SK-N-SH (cell line): Measurements from ENCODE around the gene MC2R. TPM values are rescaled to one million over a fixed set of nuclear protein-coding genes. Genes with fewer than 3 reads are reported as not detected.

Experiments
- CTCF ChIA-PET: fragments of 300-600, 350-600 bp; formaldehyde crosslinking; extraction: SDS; loops from one replicate; lab custom pipeline; 2021; lab: Yijun Ruan, JAX
- POLR2A ChIA-PET: fragments of 350-600 bp; sonication (Branson Sonifier 250); formaldehyde crosslinking; extraction: SDS; loops from one replicate; lab custom pipeline; 2020; ENCODE audit warnings: antibody characterized with exemption, inconsistent platforms; lab: Yijun Ruan, JAX
- DNase-seq: peaks from one replicate; pipeline ENCODE4 v3.0.0; 2012
- H2AFZ ChIP-seq: fragments of 200-600 bp; sonication (generic); 2 replicates; pipeline ENCODE4 v1.8.1; 2016; ENCODE audit warnings: antibody characterized with exemption, mild to moderate bottlenecking, low read depth
- H3F3A ChIP-seq: fragments of 200-600 bp; sonication (generic); replicated peaks from 2 replicates; pipeline ENCODE3; 2016; ENCODE audit warnings: antibody characterized with exemption, mild to moderate bottlenecking; ENCODE audit not compliant: insufficient read depth
- H3K27ac ChIP-seq, 2 experiments: fragments of 200-500 bp in 1 of 2; fragments of 200-600 bp in 1 of 2; sonication (Bioruptor generic) in 1 of 2; sonication (generic), shearing (Covaris generic) in 1 of 2; 2 replicates each; pipeline versions ENCODE4 v1.5.1 to v1.6.1; 2014 to 2016; ENCODE audit warnings: low read depth in 2 of 2, inconsistent platforms in 1 of 2, low read length in 1 of 2, mild to moderate bottlenecking in 1 of 2, mixed read lengths in 1 of 2
- H3K27me3 ChIP-seq: fragments of 200-600 bp; sonication (generic), shearing (Covaris generic); 2 replicates; pipeline ENCODE4 v1.6.1; 2016; ENCODE audit warnings: mixed run types; ENCODE audit not compliant: insufficient read depth
- H3K36me3 ChIP-seq, 2 experiments: fragments of 200-500 bp in 1 of 2; fragments of 200-600 bp in 1 of 2; sonication (Bioruptor generic) in 1 of 2; sonication (generic) in 1 of 2; replicated peaks in 1 of 2; 2 replicates each; pipeline versions ENCODE3 to v1.5.1; 2014 to 2016; ENCODE audit warnings: low read length in 1 of 2, mild to moderate bottlenecking in 1 of 2; ENCODE audit not compliant: insufficient read depth in 2 of 2, control insufficient read depth in 1 of 2
- H3K4me1 ChIP-seq, 2 experiments: fragments of 200-500 bp in 1 of 2; fragments of 200-600 bp in 1 of 2; sonication (Bioruptor generic) in 1 of 2; sonication (generic), shearing (Covaris generic) in 1 of 2; 2 replicates each; pipeline versions ENCODE4 v1.5.1 to v1.6.1; 2014 to 2016; ENCODE audit warnings: low read depth in 1 of 2, low read length in 1 of 2, mixed run types in 1 of 2; ENCODE audit not compliant: insufficient read depth in 2 of 2, control insufficient read depth in 1 of 2
- H3K4me2 ChIP-seq: fragments of 200-600 bp; sonication (generic), shearing (Covaris generic); 2 replicates; pipeline ENCODE4 v1.6.1; 2017; ENCODE audit warnings: mixed run types
- H3K4me3 ChIP-seq, 2 experiments: fragments of 200-500 bp in 1 of 2; fragments of 200-600 bp in 1 of 2; sonication (Bioruptor generic) in 1 of 2; sonication (generic), shearing (Covaris generic) in 1 of 2; 2 replicates each; pipeline versions ENCODE4 v1.5.1 to v1.8.1; 2014 to 2016; ENCODE audit warnings: low read depth in 2 of 2, inconsistent platforms in 1 of 2, low read length in 1 of 2, mild to moderate bottlenecking in 1 of 2, mixed read lengths in 1 of 2, moderate library complexity in 1 of 2
- H3K79me2 ChIP-seq: fragments of 200-600 bp; sonication (generic); 2 replicates; pipeline ENCODE4 v1.8.1; 2017; ENCODE audit warnings: mild to moderate bottlenecking; ENCODE audit not compliant: insufficient read depth
- H3K9ac ChIP-seq: fragments of 200-600 bp; sonication (generic); 2 replicates; pipeline ENCODE4 v1.6.1; 2017; ENCODE audit warnings: mixed run types
- H3K9me2 ChIP-seq: fragments of 200-600 bp; sonication (generic); 2 replicates; pipeline ENCODE4 v1.6.1; 2017; ENCODE audit warnings: mixed run types
- H3K9me3 ChIP-seq: fragments of 200-600 bp; sonication (generic); 2 replicates; pipeline ENCODE4 v1.6.1; 2017; ENCODE audit warnings: mixed run types, mild to moderate bottlenecking, moderate library complexity
- H4K20me1 ChIP-seq: fragments of 200-600 bp; sonication (generic); 2 replicates; pipeline ENCODE4 v1.6.1; 2017; ENCODE audit warnings: mild to moderate bottlenecking, mixed run types; ENCODE audit not compliant: insufficient read depth
- CTCF ChIP-seq: fragments of 200-600 bp; sonication (generic); IDR thresholded peaks from 2 replicates; pipeline ENCODE4 v1.6.1; 2017; ENCODE audit warnings: antibody characterized with exemption, mild to moderate bottlenecking, moderate library complexity
- EZH2phosphoT487 ChIP-seq: fragments of 200-600 bp; sonication (generic); IDR thresholded peaks from 2 replicates; pipeline ENCODE4 v1.6.1; 2017; ENCODE audit warnings: low read depth, mixed run types, mild to moderate bottlenecking, antibody characterized with exemption, moderate library complexity, borderline replicate concordance
- GABPA ChIP-seq: IDR thresholded peaks from 2 replicates; pipeline ENCODE4 v1.4.0; 2012; ENCODE audit warnings: low read depth, mild to moderate bottlenecking
- JUND ChIP-seq: IDR thresholded peaks from 2 replicates; pipeline ENCODE4 v1.4.0; 2012
- MEF2A ChIP-seq: IDR thresholded peaks from 2 replicates; pipeline ENCODE4 v1.4.0; 2012; ENCODE audit warnings: low read depth, borderline replicate concordance
- MXI1 ChIP-seq: IDR thresholded peaks from 2 replicates; pipeline ENCODE4 v1.6.1; 2012; ENCODE audit warnings: mild to moderate bottlenecking, low read depth, low read length, improper control_type of control experiment
- NFIC ChIP-seq: IDR thresholded peaks from 2 replicates; pipeline ENCODE4 v1.4.0; 2012; ENCODE audit warnings: borderline replicate concordance
- NRF1 ChIP-seq: IDR thresholded peaks from 2 replicates; pipeline ENCODE4 v1.6.1; 2012; ENCODE audit warnings: low read depth, mild to moderate bottlenecking, low read length
- PBX3 ChIP-seq: IDR thresholded peaks from 2 replicates; pipeline ENCODE4; 2012
- POLR2AphosphoS5 ChIP-seq: IDR thresholded peaks from 2 replicates; pipeline ENCODE4 v1.6.1; 2012; ENCODE audit warnings: low read depth, low read length
- RCOR1 ChIP-seq: fragments of 150-350 bp; IDR thresholded peaks from 2 replicates; pipeline ENCODE4 v1.6.1; 2017; ENCODE audit warnings: antibody characterized with exemption, low read length
- REST ChIP-seq: IDR thresholded peaks from 2 replicates; pipeline ENCODE4 v1.6.1; 2012; ENCODE audit warnings: mild to moderate bottlenecking, low read depth, low read length, moderate library complexity
- RFX5 ChIP-seq: IDR thresholded peaks from 2 replicates; pipeline ENCODE4 v1.6.1; 2012; ENCODE audit warnings: mild to moderate bottlenecking, improper control_type of control experiment, low read length
- TCF12 ChIP-seq: IDR thresholded peaks from 2 replicates; pipeline ENCODE4 v1.4.0; 2012
- USF1 ChIP-seq: IDR thresholded peaks from 2 replicates; pipeline ENCODE4 v1.4.0; 2012; ENCODE audit warnings: low read depth, borderline replicate concordance
- YY1 ChIP-seq: IDR thresholded peaks from 2 replicates; pipeline ENCODE4 v1.4.0; 2012; ENCODE audit warnings: low read depth, mild to moderate bottlenecking
- WGBS: methylation state at CpG from one replicate; pipeline ENCODE4 v1.1.6; 2017; ENCODE audit warnings: low lambda C conversion rate; 5-methylcytosine and 5-hydroxymethylcytosine counted together
- polyA plus RNA-seq, 3 experiments: library from polyadenylated mRNA; depleted of rRNA; stranded (reverse); fragments of >200 nt; gene quantifications; 2 replicates each; pipeline ENCODE4 v1.2.3, GENCODE V29; 2012

MC2R gene
- polyA plus RNA-seq, 1 of the 3 experiments (the other 2 are of a cell fraction), result not detected

- no peaks in the 10 kb centered on the region for H3F3A ChIP-seq
- H4K20me1 ChIP-seq, result no peaks in the 10 kb centered on the region
- H3K27me3 ChIP-seq, result peaks cover 51% of the 10 kb centered on the region; the same call in 1 of the 2 replicates
- no peaks in the 10 kb centered on the region for H3K36me3 ChIP-seq
- H3K4me1 ChIP-seq, result peaks cover 0 to 5% of the 10 kb centered on the region in 2 experiments; a peak in 1 of 4 replicates
- no peak overlapping the region for H3K9ac ChIP-seq
- POLR2A ChIA-PET, result no interaction called here
- H3K9me2 ChIP-seq, result no peaks in the 10 kb centered on the region
- no peak for TF ChIP-seq PBX3
- TF ChIP-seq NFIC, result no peak
- TF ChIP-seq YY1, result no peak
- TF ChIP-seq MEF2A, result no peak
- TF ChIP-seq RFX5, result no peak
- TF ChIP-seq EZH2phosphoT487, result no peak
- TF ChIP-seq USF1, result no peak
- no peak for TF ChIP-seq NRF1
- TF ChIP-seq CTCF, result no peak
- no peak for TF ChIP-seq GABPA
- TF ChIP-seq MXI1, result no peak
- no peak for TF ChIP-seq TCF12
- TF ChIP-seq RCOR1, result no peak
- TF ChIP-seq JUND, result no peak
- TF ChIP-seq POLR2AphosphoS5, result no peak
- TF ChIP-seq REST, result no peak
- no peaks in the 10 kb centered on the region for H3K79me2 ChIP-seq
- H3K9me3 ChIP-seq, result no peaks in the 10 kb centered on the region
- no peak overlapping the region for H3K4me3 ChIP-seq
- CTCF ChIA-PET, result no interaction called here
- H2AFZ ChIP-seq, result no peak overlapping the region
- no peak for DNase-seq
- no peak overlapping the region for H3K4me2 ChIP-seq
- 0% methylated on average over 6 of the region's 6 CpGs for WGBS
- H3K27ac ChIP-seq, result no peak overlapping the region
These were observed 1.2 kb upstream of the MC2R start for GRCh38 chr18:13916559-13916958.
